Measurements from ENCODE around the gene PAM16. TPM values are rescaled to one million over a fixed set of nuclear protein-coding genes. Genes with fewer than 3 reads are reported as not detected.
"Not testable (repeated sequence)": the region's sequence is repeated elsewhere in the genome, so short reads cannot be mapped to it uniquely, and the experiment has no call there.

Gene PAM16
- 140 TPM for polyA plus RNA-seq (2013, experiment 1 of 2)
- 140 TPM for polyA plus RNA-seq (2013, experiment 2 of 2)

DNA sequence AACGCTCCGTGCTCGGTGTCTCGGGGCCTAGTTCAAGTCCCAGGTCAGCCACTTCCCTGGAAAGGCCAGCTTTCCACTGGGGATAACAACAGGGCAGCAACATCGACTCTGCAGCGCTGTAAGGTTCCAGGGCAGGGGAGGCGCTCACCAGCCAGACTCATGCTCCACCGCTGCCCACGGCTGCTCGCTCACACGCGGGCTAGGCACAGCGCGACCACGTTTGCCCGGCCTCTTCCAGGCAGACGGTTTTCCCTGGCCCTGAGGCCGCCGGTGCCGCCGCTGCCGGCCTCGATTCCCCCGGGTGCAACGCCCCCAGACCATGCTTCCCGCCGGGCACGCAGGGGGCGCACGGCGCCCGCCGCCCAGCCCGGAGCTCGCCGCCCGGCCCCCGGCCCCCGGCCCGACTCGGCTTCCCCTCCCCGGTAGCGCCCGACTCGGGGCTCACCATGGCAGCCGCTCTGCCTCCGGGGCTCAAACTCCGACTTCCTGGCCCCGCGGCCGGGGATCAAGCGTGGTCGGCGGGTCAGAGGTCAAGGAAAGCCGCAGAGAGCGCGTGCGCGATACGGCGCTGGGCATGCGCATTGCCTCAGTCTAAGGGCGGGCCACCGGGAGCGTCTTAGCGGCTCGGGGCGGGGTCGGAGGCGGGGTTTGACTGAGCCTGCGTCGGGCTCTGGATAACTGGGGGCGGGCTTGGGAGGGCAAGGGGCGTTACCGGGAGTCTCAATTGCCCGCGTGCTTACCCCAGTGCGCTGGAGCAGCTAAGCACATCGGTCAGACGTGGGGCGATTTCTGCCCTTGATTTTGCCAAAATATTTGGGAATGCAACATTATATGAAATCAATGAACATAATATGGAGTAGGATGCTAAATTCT is at the start of gene PAM16:
Gene PAM16 (minus strand): TSS at position 535 of the 873 bp plus-strand sequence. CDS start 87 bp downstream, at position 448.
- Histone ChIP-seq H3K4me2 (ENCODE audit: low read length) (peak within 1 kb of the TSS; percentile 57), H3K79me1 (ENCODE audit: low read length) (peaks cover 18% of the 10 kb centered on the region), H3K56ac (ENCODE audit: low read length) (peak within 1 kb of the TSS; percentile 100), H2BK5ac (ENCODE audit: low read length) (peak within 1 kb of the TSS; percentile 65), H3K79me2 (ENCODE audit: control insufficient read depth, insufficient read depth, low read length) (peaks cover 38% of the 10 kb centered on the region), H3K4ac (ENCODE audit: low read depth, low read length) (peak within 1 kb of the TSS; percentile 66), H2AK5ac (ENCODE audit: low read length) (no peak within 1 kb of the TSS), H3K27me3 (ENCODE audit: insufficient read depth, low read length, poor library complexity) (no peaks in the 10 kb centered on the region), H3K9ac (ENCODE audit: low read length) (peak within 1 kb of the TSS; percentile 99), H2BK120ac (ENCODE audit: low read depth, low read length) (no peak within 1 kb of the TSS), H4K8ac (ENCODE audit: low read depth, low read length) (no peak within 1 kb of the TSS), H3K23ac (ENCODE audit: low read length) (peak within 1 kb of the TSS; percentile 89), H4K5ac (ENCODE audit: low read length) (no peak within 1 kb of the TSS), H3K4me3 (ENCODE audit: low read length) (peak within 1 kb of the TSS; percentile 86), H3K18ac (ENCODE audit: low read length) (peak within 1 kb of the TSS; percentile 62), H3K4me1 (ENCODE audit: control insufficient read depth, low read depth, low read length) (no peaks in the 10 kb centered on the region), H3K36me3 (ENCODE audit: control insufficient read depth, insufficient read depth, low read length) (peaks cover 1% of the 10 kb centered on the region), H3K27ac (ENCODE audit: low read depth, low read length) (peak within 1 kb of the TSS; percentile 19), H2BK15ac (replicated peaks; ENCODE audit: low read depth) (no peak within 1 kb of the TSS)
- peak; percentile 97 for DNase-seq
- WGBS (ENCODE audit: extremely low coverage, insufficient coverage, low lambda C conversion rate) = no CpG with 5 or more reads among the region's 81 CpGs

DNA sequence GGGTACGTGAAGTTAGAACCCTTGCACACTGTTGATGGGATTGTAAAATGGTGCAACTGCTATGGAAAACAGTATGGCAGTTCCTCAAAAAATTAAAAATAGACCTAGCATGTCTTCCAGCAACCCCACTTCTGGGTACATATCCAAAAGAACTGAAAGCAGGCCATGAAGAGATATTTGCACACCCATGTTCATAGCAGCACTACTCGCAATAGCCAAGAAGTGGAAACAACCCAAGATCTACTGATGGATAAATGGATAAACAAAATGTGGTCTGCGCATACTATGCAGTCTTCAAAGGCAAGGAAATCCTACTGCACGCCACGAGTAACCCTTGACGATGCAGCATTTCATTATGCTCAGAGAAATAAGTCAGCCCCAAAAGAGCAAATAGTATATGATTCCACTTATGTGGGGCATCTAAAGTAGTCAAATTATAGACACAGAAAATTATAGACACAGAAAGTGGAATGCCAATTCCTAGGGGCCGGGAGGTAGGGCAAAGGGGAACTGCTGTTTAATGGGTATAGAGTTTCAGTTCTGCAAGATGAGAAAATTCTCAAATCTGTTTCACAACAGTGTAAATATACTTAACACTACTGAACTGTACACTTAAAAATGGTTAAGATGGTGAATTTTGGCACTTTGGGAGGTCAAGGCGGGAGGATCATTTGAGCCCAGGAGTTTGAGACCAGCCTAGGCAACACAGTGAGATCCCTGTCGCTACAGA is 48.0 kb upstream of the PAM16 start:
- H2BK15ac ChIP-seq (replicated peaks; ENCODE audit: low read depth) = no peak overlapping the region
- no peak overlapping the region for H3K27ac ChIP-seq (ENCODE audit: low read depth, low read length)
- no peaks in the 10 kb centered on the region for H3K4me1 ChIP-seq (ENCODE audit: control insufficient read depth, low read depth, low read length)
- no peak overlapping the region for H3K56ac ChIP-seq (ENCODE audit: low read length)
- H4K8ac ChIP-seq (ENCODE audit: low read depth, low read length) = no peak overlapping the region
- H2BK120ac ChIP-seq (ENCODE audit: low read depth, low read length) = no peak overlapping the region
- H3K79me1 ChIP-seq (ENCODE audit: low read length) = no peaks in the 10 kb centered on the region
- no peaks in the 10 kb centered on the region for H3K36me3 ChIP-seq (ENCODE audit: control insufficient read depth, insufficient read depth, low read length)
- H3K18ac ChIP-seq (ENCODE audit: low read length) = no peak overlapping the region
- H3K9ac ChIP-seq (ENCODE audit: low read length) = no peak overlapping the region
- H3K79me2 ChIP-seq (ENCODE audit: control insufficient read depth, insufficient read depth, low read length) = no peaks in the 10 kb centered on the region
- H3K4me2 ChIP-seq (ENCODE audit: low read length) = no peak overlapping the region
- H2BK5ac ChIP-seq (ENCODE audit: low read length) = no peak overlapping the region
- H2AK5ac ChIP-seq (ENCODE audit: low read length) = no peak overlapping the region
- no CpG with 5 or more reads among the region's 9 CpGs for WGBS (ENCODE audit: extremely low coverage, insufficient coverage, low lambda C conversion rate)
- no peaks in the 10 kb centered on the region for H3K27me3 ChIP-seq (ENCODE audit: insufficient read depth, low read length, poor library complexity)
- no peak overlapping the region for H3K4ac ChIP-seq (ENCODE audit: low read depth, low read length)
- DNase-seq = no peak
- H3K23ac ChIP-seq (ENCODE audit: low read length) = no peak overlapping the region
- H3K4me3 ChIP-seq (ENCODE audit: low read length) = no peak overlapping the region
- no peak overlapping the region for H4K5ac ChIP-seq (ENCODE audit: low read length)

DNA sequence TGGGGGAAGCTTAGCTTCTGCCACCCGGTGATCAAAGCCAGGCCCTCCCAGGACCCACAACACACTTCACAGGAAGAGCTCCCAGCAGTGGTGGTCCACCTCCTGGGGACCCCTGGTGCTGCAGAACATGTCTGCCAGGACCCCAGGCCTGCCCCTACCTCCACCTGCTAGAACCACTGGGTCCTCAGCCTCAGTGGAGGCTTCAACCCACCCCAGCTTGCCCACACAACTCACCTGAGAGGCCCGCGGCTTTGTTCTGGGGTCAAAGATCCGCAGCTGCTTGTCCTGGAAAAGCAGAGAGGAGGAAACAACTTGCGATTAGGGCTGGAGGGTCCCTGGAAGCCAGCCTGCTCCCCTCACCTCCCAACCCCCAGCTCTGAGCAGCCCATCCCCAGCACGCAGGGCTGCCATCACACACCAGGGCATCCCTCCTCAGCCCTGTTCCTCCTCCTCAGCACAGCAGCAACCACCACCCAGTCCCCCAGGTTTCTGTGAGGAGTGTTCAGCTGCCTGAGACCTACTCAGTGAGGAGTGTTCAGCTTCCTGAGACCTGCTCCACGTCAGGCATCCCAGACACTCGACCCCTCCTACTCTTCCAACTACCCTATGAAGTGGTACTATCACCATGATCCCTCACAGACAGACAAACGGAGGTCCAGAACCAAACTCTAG is 44.1 kb upstream of the PAM16 start:
- no peak for DNase-seq
- Histone ChIP-seq H3K4me1 (ENCODE audit: control insufficient read depth, low read depth, low read length) (peaks cover 11% of the 10 kb centered on the region), H3K18ac (ENCODE audit: low read length) (no peak overlapping the region), H3K36me3 (ENCODE audit: control insufficient read depth, insufficient read depth, low read length) (no peaks in the 10 kb centered on the region), H3K79me1 (ENCODE audit: low read length) (no peaks in the 10 kb centered on the region), H3K56ac (ENCODE audit: low read length) (no peak overlapping the region), H4K8ac (ENCODE audit: low read depth, low read length) (no peak overlapping the region), H3K4me2 (ENCODE audit: low read length) (no peak overlapping the region), H4K5ac (ENCODE audit: low read length) (no peak overlapping the region), H3K4ac (ENCODE audit: low read depth, low read length) (no peak overlapping the region), H3K9ac (ENCODE audit: low read length) (no peak overlapping the region), H2BK120ac (ENCODE audit: low read depth, low read length) (no peak overlapping the region), H2AK5ac (ENCODE audit: low read length) (no peak overlapping the region), H3K79me2 (ENCODE audit: control insufficient read depth, insufficient read depth, low read length) (no peaks in the 10 kb centered on the region), H3K27ac (ENCODE audit: low read depth, low read length) (no peak overlapping the region), H3K4me3 (ENCODE audit: low read length) (no peak overlapping the region), H2BK15ac (replicated peaks; ENCODE audit: low read depth) (no peak overlapping the region), H3K27me3 (ENCODE audit: insufficient read depth, low read length, poor library complexity) (no peaks in the 10 kb centered on the region), H2BK5ac (ENCODE audit: low read length) (no peak overlapping the region), H3K23ac (ENCODE audit: low read length) (no peak overlapping the region)
- WGBS (ENCODE audit: extremely low coverage, insufficient coverage, low lambda C conversion rate) = no CpG with 5 or more reads among the region's 9 CpGs

DNA sequence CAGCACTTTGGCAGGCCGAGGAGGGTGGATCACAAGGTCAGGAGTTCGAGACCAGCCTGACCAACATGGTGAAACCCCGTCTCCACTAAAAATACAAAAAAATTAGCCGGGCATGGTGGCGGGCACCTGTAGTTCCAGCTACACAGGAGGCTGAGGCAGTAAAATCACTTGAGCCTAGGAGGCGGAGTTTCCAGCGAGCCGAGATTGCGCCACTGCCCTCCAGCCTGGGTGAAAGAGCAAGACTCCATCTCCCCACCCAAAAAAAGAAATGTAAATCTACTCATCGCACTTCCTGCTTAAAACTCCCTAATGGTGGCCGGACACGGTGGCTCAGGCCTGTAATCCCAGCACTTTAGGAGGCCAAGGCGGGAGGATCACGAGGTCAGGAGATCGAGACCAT is 42.7 kb upstream of the PAM16 start:
- H3K27me3 ChIP-seq (ENCODE audit: insufficient read depth, low read length, poor library complexity); H3K56ac ChIP-seq (ENCODE audit: low read length); H4K5ac ChIP-seq (ENCODE audit: low read length); H3K36me3 ChIP-seq (ENCODE audit: control insufficient read depth, insufficient read depth, low read length); H2AK5ac ChIP-seq (ENCODE audit: low read length); H4K8ac ChIP-seq (ENCODE audit: low read depth, low read length); H3K79me1 ChIP-seq (ENCODE audit: low read length); H3K18ac ChIP-seq (ENCODE audit: low read length); H2BK15ac ChIP-seq (replicated peaks; ENCODE audit: low read depth); H2BK5ac ChIP-seq (ENCODE audit: low read length); H3K4ac ChIP-seq (ENCODE audit: low read depth, low read length); H3K23ac ChIP-seq (ENCODE audit: low read length); H3K4me2 ChIP-seq (ENCODE audit: low read length); DNase-seq; H3K4me3 ChIP-seq (ENCODE audit: low read length); H3K9ac ChIP-seq (ENCODE audit: low read length); H3K79me2 ChIP-seq (ENCODE audit: control insufficient read depth, insufficient read depth, low read length); H3K27ac ChIP-seq (ENCODE audit: low read depth, low read length); H2BK120ac ChIP-seq (ENCODE audit: low read depth, low read length): not testable (repeated sequence)
- H3K4me1 ChIP-seq (ENCODE audit: control insufficient read depth, low read depth, low read length) = peaks cover 12% of the 10 kb centered on the region
- WGBS (ENCODE audit: extremely low coverage, insufficient coverage, low lambda C conversion rate) = no CpG with 5 or more reads among the region's 15 CpGs

DNA sequence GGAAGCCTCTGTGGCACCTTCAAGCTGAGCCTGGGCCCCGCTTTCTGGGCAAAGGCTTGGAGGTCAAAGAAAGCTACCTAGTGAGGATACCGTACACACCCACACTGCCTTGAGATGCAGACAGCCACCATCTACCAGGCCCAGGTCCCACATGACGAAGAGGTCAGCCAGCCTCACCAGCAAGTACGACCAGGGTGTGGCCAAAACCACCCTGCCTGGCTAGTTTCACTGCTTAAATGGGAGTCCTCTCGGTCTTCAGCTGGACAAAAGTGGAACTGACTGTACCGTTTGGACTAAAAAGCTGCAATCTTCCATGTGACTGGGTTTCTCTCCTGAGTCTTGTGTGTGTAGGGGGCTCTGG is 42.1 kb upstream of the PAM16 start:
- no peaks in the 10 kb centered on the region for H3K79me1 ChIP-seq (ENCODE audit: low read length)
- no peak overlapping the region for H2BK15ac ChIP-seq (replicated peaks; ENCODE audit: low read depth)
- H4K8ac ChIP-seq (ENCODE audit: low read depth, low read length) = no peak overlapping the region
- no peak overlapping the region for H3K23ac ChIP-seq (ENCODE audit: low read length)
- H3K4me2 ChIP-seq (ENCODE audit: low read length) = no peak overlapping the region
- H3K27me3 ChIP-seq (ENCODE audit: insufficient read depth, low read length, poor library complexity) = no peaks in the 10 kb centered on the region
- peak overlapping the region; percentile 24 for H4K5ac ChIP-seq (ENCODE audit: low read length)
- peak overlapping the region; percentile 20 for H2AK5ac ChIP-seq (ENCODE audit: low read length)
- H3K79me2 ChIP-seq (ENCODE audit: control insufficient read depth, insufficient read depth, low read length) = no peaks in the 10 kb centered on the region
- peak overlapping the region; percentile 28 for H3K9ac ChIP-seq (ENCODE audit: low read length)
- WGBS (ENCODE audit: extremely low coverage, insufficient coverage, low lambda C conversion rate) = no CpG with 5 or more reads among the region's 6 CpGs
- peak overlapping the region; percentile 81 for H3K56ac ChIP-seq (ENCODE audit: low read length)
- H3K36me3 ChIP-seq (ENCODE audit: control insufficient read depth, insufficient read depth, low read length) = no peaks in the 10 kb centered on the region
- DNase-seq = no peak
- H2BK120ac ChIP-seq (ENCODE audit: low read depth, low read length) = no peak overlapping the region
- H3K4me3 ChIP-seq (ENCODE audit: low read length) = no peak overlapping the region
- no peak overlapping the region for H3K4ac ChIP-seq (ENCODE audit: low read depth, low read length)
- peak overlapping the region; percentile 77 for H2BK5ac ChIP-seq (ENCODE audit: low read length)
- H3K27ac ChIP-seq (ENCODE audit: low read depth, low read length) = peak overlapping the region; percentile 75
- peaks cover 16% of the 10 kb centered on the region for H3K4me1 ChIP-seq (ENCODE audit: control insufficient read depth, low read depth, low read length)
- H3K18ac ChIP-seq (ENCODE audit: low read length) = peak overlapping the region; percentile 63

Measured in mesendoderm (in vitro differentiated cells).